LNCAP (cell line): ENCODE results near the gene WDR47.

Experiments
- TF ChIP-seq, protein P1 (sequence below): fragments of 450-650 bp; IDR thresholded peaks from 2 replicates; pipeline ENCODE4 v1.5.1; 2017; ENCODE audit warnings: mild to moderate bottlenecking

Gene WDR47

GRCh38 chr1:108955111-108955510, 86.8 kb downstream of the WDR47 start:
- TF ChIP-seq, protein P1, sequence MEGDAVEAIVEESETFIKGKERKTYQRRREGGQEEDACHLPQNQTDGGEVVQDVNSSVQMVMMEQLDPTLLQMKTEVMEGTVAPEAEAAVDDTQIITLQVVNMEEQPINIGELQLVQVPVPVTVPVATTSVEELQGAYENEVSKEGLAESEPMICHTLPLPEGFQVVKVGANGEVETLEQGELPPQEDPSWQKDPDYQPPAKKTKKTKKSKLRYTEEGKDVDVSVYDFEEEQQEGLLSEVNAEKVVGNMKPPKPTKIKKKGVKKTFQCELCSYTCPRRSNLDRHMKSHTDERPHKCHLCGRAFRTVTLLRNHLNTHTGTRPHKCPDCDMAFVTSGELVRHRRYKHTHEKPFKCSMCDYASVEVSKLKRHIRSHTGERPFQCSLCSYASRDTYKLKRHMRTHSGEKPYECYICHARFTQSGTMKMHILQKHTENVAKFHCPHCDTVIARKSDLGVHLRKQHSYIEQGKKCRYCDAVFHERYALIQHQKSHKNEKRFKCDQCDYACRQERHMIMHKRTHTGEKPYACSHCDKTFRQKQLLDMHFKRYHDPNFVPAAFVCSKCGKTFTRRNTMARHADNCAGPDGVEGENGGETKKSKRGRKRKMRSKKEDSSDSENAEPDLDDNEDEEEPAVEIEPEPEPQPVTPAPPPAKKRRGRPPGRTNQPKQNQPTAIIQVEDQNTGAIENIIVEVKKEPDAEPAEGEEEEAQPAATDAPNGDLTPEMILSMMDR = no peak

GRCh38 chr1:108953452-108953851, 88.5 kb downstream of the WDR47 start:
- TF ChIP-seq, protein P1 = no peak

DNA sequence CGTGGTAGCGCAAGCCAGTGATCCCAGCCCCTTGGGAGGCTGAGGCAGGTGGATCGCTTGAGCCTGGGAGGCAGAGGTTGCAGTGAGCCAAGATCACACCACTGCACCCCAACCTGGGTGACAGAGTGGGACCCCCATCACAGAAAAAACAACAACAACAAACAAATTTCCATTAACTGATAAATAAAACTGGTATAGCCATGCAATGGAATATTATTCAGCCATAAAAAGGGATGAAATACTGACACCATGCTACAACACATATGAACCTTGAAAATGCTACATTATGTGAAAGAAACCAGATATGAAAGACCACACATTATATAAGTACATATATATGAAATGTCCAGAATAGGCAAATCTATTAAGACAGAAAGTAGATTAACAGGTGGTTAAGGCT, 90.7 kb downstream of the WDR47 start:
- TF ChIP-seq, protein P1 = no peak

DNA sequence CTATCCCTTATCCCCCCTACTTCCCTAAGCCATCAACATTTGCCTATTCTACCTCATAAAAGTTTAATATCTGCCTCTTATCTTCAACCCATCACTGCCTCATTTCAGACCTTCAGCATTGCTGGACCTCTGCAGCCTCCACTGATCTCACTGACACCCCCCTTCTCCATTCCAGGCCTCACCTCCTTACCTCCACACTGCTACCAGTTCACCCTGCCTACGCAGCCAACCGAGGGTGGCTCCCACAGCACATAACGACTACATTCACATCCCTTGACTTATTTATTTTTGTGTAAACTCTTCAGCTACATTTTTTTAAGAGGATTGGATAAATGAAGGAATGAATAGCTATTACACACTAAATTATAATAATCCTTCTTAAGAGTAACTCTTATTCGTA, 92.9 kb downstream of the WDR47 start:
- TF ChIP-seq, protein P1 = no peak

- TF ChIP-seq, protein P1 = no peak
Measured at GRCh38 chr1:108947871-108948525, 93.9 kb downstream of the WDR47 start.

DNA sequence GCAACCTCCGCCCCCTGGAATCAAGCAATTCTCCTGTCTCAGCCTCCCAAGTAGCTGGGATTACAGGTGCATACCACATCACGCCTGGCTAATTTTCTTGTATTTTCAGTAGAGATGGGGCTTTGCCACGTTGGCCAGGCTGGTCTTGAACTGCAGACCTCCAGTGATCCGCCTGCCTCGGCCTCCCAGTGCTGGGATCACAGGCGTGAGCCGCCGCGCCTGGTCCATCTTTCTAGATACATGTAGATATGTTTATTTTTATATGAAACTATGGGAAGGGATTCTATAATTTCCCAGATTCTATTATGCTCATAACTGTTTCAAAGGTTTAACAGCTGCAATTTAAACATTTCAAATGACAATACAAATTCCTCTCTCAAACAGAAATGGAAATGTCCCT, 105.7 kb downstream of the WDR47 start:
- TF ChIP-seq, protein P1 = no peak

- TF ChIP-seq, protein P1 = no peak
Measured at GRCh38 chr1:108933944-108934343, 108.0 kb downstream of the WDR47 start.

DNA sequence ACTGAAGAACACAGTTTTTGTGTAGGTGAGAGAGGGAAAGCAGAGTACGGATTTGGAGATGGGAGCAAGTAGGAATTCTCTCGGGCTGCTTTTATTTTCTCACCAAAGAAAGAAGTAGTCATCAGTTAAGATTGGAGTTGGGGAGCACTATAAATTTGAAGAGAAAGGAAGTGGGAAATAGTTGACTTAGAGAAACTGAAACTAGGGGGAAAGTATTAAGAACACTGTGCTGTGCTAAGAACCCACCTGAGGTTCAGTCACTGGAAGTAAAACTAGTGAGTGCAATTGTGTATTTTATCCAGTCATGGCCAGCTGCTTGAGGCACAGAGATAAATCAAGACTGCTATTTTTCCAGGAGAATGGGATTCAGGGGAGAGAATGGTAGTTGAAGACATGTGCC, 116.0 kb downstream of the WDR47 start:
- TF ChIP-seq, protein P1 = no peak
